Kidney tubule cell (primary cell): Measurements from ENCODE around the gene WDFY1.
"Not testable (repeated sequence)": the region's sequence is repeated elsewhere in the genome, so short reads cannot be mapped to it uniquely, and the experiment has no call there.

ENCODE experiments used
- DNase-seq: peaks from one replicate; pipeline ENCODE4 v3.0.0-alpha.2; 2018; ENCODE audit warnings: low spot score

Gene WDFY1

GRCh38 chr2:223896833-223897311 is 48.3 kb downstream of the WDFY1 start:
- DNase-seq, result peak; percentile 74

- no peak for DNase-seq
Observed at GRCh38 chr2:223894968-223895367, 50.2 kb downstream of the WDFY1 start.

DNA sequence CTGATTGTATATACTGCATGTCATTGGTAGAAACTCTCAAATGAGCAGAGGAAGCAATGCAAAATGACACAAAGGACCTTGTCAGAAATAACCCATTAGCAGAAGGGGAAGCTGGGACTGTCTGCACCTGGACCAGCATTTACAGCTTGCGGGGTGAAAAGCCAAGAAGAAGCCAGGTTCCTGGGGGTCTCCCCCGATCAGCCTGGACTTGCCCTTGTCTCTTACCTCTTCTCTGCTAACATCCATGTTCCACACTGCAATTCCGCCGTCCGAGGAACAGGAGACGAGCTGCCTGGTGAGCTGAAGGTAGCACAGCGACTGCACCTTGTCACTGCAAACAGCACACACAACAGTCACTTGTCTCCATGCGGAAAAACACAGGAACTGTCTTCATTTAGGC is 51.1 kb downstream of the WDFY1 start:
- DNase-seq, result no peak

- no peak for DNase-seq
Observed at GRCh38 chr2:223890721-223891120, 54.4 kb downstream of the WDFY1 start.

- peak; percentile 43 for DNase-seq
Observed at GRCh38 chr2:223889229-223889628, 55.9 kb downstream of the WDFY1 start.

DNA sequence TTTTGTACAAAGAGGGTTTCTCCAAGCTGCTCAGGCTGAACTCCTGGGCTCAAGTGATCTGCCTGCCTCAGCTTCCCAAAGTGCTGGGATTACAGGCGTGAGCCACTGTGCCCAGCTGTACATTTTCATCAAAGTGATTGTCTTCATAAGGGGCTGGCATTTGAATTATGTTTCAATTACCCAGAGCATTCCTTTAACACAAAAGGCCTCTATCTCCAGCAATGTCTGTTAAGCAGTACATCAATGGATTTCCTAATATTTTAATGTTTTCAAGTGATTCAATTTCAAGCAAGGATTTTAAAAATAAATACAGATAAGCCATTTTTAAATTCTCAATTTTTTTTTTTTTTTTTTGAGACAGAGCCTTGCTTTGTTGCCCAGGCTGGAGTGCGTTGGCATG is 56.9 kb downstream of the WDFY1 start:
- DNase-seq, result no peak

GRCh38 chr2:223887127-223887526 is 58.0 kb downstream of the WDFY1 start:
- DNase-seq, result no peak

DNA sequence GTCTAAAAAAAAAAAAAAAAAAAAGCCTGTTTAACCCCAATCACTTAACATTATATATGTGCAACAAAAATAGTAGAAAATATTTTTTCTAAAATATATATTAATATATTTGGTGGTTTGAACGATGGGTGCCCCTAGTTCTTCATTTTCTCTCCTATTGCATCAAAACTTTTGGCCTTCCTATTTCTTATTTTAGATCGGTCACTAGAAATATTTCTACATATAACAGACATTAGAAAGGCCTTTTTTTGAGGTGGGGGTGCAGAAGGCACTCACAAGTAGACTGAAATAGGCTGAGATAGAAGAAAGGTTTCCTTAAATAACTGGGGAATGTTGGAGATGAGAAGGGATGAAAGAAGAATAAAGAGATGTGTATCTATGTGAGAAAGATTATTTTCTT is 58.4 kb downstream of the WDFY1 start:
- DNase-seq, result no peak

- peak; percentile 66 for DNase-seq
Observed at GRCh38 chr2:223884399-223884798, 60.7 kb downstream of the WDFY1 start.

DNA sequence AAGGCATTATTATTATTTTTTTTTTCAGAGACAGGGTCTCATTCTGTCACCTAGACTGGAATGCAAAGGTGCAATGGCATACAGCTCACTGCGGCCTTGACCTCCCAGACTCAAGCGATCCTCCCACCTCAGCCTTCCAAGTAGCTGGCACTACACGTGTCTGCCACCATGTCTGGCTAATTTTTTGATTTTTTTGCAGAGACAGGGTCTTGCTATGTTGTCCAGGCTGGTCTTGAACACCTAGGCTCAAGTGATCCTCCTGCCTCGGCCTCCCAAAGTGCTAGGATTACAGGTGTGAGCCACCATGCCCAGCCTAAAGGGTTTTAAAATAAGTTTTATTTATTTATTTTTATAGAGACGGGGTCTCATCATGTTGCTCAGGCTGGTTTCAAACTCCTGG is 62.4 kb downstream of the WDFY1 start:
- no peak for DNase-seq

DNA sequence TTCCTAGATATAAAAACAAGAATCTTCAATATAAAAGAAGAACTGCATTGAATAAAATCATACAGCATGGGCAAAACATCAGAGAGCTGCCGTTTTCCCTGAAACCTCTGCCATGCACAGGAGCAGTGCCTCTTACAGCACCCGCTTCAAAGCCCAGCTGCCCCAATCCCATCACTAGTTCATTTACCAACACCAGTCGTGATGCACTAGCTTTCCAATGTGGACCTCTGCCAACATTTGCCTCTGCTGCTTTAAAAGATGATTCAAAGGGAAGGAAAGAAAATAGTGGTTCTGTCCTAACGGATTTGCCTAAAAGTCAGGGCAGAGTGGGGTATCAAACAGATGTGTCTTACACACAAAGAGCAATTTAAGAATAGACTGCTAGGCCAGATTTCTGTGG is 64.3 kb downstream of the WDFY1 start:
- DNase-seq, result no peak

GRCh38 chr2:223877721-223878410 is 67.3 kb downstream of the WDFY1 start:
- DNase-seq, result no peak

DNA sequence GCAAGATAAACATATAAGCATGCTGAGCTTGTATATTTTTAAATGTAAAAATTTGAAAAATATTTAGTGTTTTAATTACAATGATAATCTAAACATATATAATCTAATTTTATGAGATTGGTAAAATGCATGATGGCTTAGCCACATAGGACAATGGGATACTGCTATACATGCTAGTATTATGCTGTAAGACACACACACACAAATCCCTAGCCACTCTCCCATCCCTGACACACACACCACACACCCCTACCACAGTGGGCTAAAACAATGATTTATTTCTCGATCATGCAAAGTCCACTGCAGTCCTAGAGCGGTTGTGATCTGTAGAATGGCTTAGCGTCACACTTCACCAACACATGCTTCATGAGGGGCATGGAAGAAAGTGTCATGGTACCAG is 71.5 kb downstream of the WDFY1 start:
- DNase-seq, result no peak

GRCh38 chr2:223872772-223873171 is 72.4 kb downstream of the WDFY1 start:
- not testable (repeated sequence) for DNase-seq

DNA sequence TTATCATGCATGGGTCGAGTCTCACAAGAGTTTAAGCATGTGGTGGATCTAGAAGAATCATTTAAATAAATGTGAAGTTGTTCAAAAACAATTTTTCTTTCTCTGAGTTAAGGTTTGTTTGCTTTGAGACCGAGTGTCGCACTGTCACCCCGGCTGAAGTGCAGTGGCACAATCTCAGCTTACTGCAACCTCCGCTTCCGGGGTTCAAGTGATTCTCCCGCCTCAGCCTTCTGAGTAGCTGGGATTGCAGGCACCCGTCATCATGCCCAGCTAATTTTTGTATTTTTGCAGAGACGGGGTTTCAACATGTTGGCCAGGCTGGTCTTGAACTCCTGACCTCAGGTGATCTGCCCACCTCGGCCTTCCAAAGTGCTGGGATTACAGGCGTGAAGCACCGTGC is 73.5 kb downstream of the WDFY1 start:
- DNase-seq, result not testable (repeated sequence)

DNA sequence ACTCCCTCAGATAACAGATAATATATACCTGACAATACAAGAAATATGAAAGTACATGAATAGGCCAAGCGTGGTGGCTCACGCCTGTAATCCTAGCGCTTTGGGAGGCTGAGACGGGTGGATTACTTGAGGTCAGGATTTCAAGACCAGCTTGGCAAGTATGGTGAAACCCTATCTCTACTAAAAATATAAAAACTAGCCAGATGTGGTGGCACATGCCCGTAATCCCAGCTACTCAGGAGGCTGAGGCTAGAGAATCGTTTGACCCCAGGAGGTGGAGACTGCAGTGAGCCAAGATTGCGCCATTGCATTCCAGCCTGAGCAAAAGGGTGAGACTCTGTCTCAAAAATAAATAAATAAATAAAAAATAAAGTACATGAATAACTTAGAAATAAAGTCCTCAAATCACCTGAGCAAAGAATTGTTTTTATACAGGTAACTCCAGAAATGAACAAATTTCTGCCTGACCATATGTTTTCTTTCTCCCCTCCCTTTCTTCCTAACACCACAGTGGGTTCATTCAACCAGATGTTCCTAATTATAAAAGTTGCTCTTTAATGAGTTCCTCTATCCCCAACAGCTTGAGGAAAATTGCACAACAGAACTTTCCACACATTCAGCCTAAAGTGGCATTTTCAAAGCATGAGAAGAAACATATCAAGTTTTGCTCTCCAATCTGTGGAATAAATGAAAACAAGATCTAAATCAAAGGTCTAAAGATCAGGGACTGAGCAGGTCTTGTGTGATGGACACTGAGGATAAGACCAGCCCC is 74.1 kb downstream of the WDFY1 start:
- DNase-seq, result no peak

GRCh38 chr2:223868005-223868404 is 77.1 kb downstream of the WDFY1 start:
- DNase-seq, result no peak

- DNase-seq, result peak; percentile 8
Observed at GRCh38 chr2:223865907-223866508, 79.1 kb downstream of the WDFY1 start.

DNA sequence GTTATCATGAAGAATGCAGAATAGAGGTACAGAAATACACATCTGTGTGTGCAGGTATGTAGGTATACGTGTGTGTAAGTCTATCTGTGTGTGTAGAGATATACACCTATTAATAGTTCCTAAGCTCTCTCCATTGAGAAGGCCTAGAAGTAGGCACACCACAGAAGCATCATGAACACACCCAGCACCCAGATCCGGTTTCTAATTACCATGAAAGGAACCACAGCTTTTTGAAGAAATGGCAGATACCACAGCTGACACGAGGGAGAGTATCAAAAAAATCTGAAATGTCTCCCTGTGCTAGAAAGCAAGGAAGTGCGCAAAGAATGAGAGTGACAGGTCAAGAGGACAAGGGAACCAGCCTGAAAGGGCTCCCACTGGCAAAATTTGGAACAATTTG is 80.0 kb downstream of the WDFY1 start:
- DNase-seq, result no peak

- no peak for DNase-seq
Observed at GRCh38 chr2:223863491-223863890, 81.6 kb downstream of the WDFY1 start.

DNA sequence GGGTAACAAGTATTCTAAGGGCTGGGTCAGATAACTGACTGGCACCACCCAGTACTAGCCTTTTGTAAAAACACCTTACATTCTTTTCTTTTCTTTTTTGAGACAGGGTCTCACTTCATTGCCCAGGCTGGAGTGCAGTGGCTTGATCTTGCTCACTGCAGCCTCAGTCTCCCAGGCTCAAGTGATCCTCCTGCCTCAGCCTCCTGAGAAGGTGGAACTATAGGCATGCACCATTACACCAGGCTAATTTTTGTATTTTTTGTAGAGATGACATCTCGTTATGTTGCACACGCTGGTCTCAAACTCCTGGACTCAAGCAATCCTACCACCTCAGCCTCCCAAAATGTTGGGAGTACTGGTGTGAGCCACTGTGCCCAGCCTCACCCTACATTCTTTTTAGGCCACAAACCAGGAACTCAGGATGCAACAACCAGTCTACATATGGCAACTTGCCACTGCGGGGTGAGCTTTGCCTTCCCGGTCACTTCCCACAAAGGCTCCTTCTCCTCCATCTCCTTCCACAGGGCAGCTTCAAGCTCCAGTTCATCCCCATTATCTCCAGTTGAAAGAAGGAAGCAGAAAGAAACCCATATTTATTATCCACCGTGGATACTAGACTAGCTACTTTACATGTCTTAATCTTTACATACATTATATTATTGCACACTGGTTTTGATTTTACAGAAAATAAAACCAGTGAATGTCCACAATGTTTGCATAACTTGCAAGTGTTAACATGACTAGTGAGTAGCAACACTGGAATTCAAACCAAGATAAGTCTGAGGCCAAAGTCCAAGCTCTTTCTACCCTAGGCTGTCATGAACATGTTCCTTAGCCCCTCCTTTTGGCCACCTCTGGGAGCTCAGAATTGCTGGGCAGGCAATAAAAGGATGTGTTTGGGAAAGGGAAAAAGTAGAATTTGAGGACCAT is 84.1 kb downstream of the WDFY1 start:
- peak; percentile 90 for DNase-seq

DNA sequence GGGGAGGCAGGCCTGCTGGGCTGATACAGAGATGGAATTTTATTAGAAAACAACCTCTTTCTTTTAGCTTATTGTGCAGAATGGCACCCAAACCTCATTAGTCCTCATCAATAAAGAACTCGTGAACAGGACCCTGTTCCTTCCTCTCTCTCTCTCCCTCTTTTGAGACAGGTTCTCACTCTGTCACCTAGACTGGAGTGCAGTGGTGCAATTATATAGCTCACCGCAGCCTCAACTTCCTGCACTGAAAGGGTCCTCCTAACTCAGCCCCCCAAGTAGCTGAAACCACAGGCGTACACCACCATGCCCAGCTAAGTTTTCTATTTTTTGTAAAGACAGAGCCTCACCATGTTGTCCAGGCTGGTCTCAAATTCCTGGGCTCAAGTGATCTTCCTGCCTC is 86.1 kb downstream of the WDFY1 start:
- no peak for DNase-seq
